Kidney (tissue), 14 donors: Measurements from ENCODE around the gene ROBO4. TPM values are rescaled to one million over a fixed set of nuclear protein-coding genes. Genes with fewer than 3 reads are reported as not detected.

Experiments
- DNase-seq, 5 donors: peaks; one replicate each; pipeline ENCODE4 v3.0.0-alpha.2; 2013 to 2020
- FAIRE-seq: peaks from 2 replicates; lab custom pipeline; 2012; peaks lifted over from hg19 to GRCh38; lab: Jason Lieb, UNC
- H3K27ac ChIP-seq, 2 donors: one replicate each; pipeline ENCODE4 v1.7.0; 2013; ENCODE audit warnings: low read depth in 2 of 2, low read length in 2 of 2, inconsistent platforms in 1 of 2
- H3K27me3 ChIP-seq: one replicate; pipeline ENCODE4 v1.7.1; 2013; ENCODE audit warnings: low read length, inconsistent platforms; ENCODE audit not compliant: control insufficient read depth, insufficient read depth
- H3K36me3 ChIP-seq, 3 donors: one replicate each; pipeline versions ENCODE4 v1.7.0 to v1.7.1; 2013; ENCODE audit warnings: low read length in 3 of 3, control low read depth in 1 of 3, inconsistent platforms in 1 of 3; ENCODE audit not compliant: insufficient read depth in 3 of 3, control insufficient read depth in 2 of 3
- H3K4me1 ChIP-seq, 3 donors: one replicate each; pipeline versions ENCODE4 v1.7.0 to v1.7.1; 2013; ENCODE audit warnings: low read length in 3 of 3, inconsistent platforms in 1 of 3, low read depth in 1 of 3; ENCODE audit not compliant: control insufficient read depth in 2 of 3, insufficient read depth in 2 of 3
- H3K4me3 ChIP-seq, 3 donors: one replicate each; pipeline versions ENCODE4 v1.7.0 to v1.8.1; 2013; ENCODE audit warnings: low read length in 3 of 3, control low read depth in 1 of 3, inconsistent platforms in 1 of 3
- H3K9ac ChIP-seq, 3 donors: one replicate each; pipeline versions ENCODE4 v1.7.0 to v1.7.1; 2013; ENCODE audit warnings: low read length in 3 of 3, control low read depth in 1 of 3, inconsistent platforms in 1 of 3
- H3K9me3 ChIP-seq, 3 donors: one replicate each; pipeline versions ENCODE4 v1.7.0 to v1.7.1; 2013; ENCODE audit warnings: low read length in 3 of 3, control low read depth in 1 of 3, inconsistent platforms in 1 of 3; ENCODE audit not compliant: control insufficient read depth in 2 of 3, insufficient read depth in 1 of 3
- CTCF ChIP-seq: IDR thresholded peaks from 3 replicates; pipeline ENCODE4 v1.5.1; 2012; ENCODE audit warnings: mild to moderate bottlenecking, moderate library complexity, borderline replicate concordance; ENCODE audit not compliant: insufficient read depth; ENCODE audit errors: extremely low read depth
- intact Hi-C: fragments of 100-400 bp; cut with DNase I; formaldehyde crosslinking; loops from one replicate; pipeline ENCODE4 v1.11.1; 2022
- polyA plus RNA-seq: library from polyadenylated mRNA; stranded (reverse); fragments of 350-450 nt; fragmentation: Illumina TruSeq; extraction: RNeasy Lipid Tissue Mini Kit (QIAGEN cat#74804); gene quantifications from one replicate; pipeline ENCODE4 v1.2.3, GENCODE V29; 2014; ENCODE audit warnings: low read depth, low replicate concordance; ENCODE audit not compliant: insufficient read depth
- total RNA-seq: library from RNA; stranded (reverse); fragmentation: NEBNext Ultra II Directional; extraction: Animal tissue kit (Norgen Biotek cat#: 25700); gene quantifications from one replicate; pipeline ENCODE4 v1.2.1, GENCODE V29; 2021
- donor health status: control.
- donor health status: control.
- donor health status: control.
- donor health status: control.
- donor health status: control.
- donor health status: DM: yes; HTN: yes; CAD: no.
- donor health status: Normal renal cell carcinoma (clear cell type).

The ROBO4 gene
- total and polyA plus RNA-seq, 2 donors from 2014 or later = 12.8 to 29.5 TPM

- no peaks in the 10 kb centered on the region for H3K9me3 ChIP-seq
- H3K27ac ChIP-seq = no peak overlapping the region
- DNase-seq = peak in 3 of 5 donors; percentile 45 to 87 (median 60)
- H3K36me3 ChIP-seq = no peaks in the 10 kb centered on the region
- peaks cover 0 to 23% (median 3%) of the 10 kb centered on the region in 3 donors for H3K4me1 ChIP-seq
- no peak for TF ChIP-seq CTCF
- FAIRE-seq = no peak
- intact Hi-C loops = no loop called here
- H3K27me3 ChIP-seq = no peaks in the 10 kb centered on the region
- no peak overlapping the region for H3K4me3 ChIP-seq
- H3K9ac ChIP-seq = no peak overlapping the region
Observed at GRCh38 chr11:124891373-124891861, 6.2 kb downstream of the ROBO4 start.

GRCh38 chr11:124890683-124891372 is 6.8 kb downstream of the ROBO4 start:
- peaks cover 0 to 23% (median 3%) of the 10 kb centered on the region in 3 donors for H3K4me1 ChIP-seq
- no peak overlapping the region for H3K4me3 ChIP-seq
- no peaks in the 10 kb centered on the region for H3K36me3 ChIP-seq
- DNase-seq (peak in 1 of 5 donors; percentile 22), FAIRE-seq (no peak)
- H3K9me3 ChIP-seq = no peaks in the 10 kb centered on the region
- H3K9ac ChIP-seq = no peak overlapping the region
- TF ChIP-seq CTCF = no peak
- intact Hi-C loops = no loop called here
- H3K27me3 ChIP-seq = no peaks in the 10 kb centered on the region
- H3K27ac ChIP-seq = no peak overlapping the region

GRCh38 chr11:124890151-124890550 is 7.5 kb downstream of the ROBO4 start:
- Histone ChIP-seq H3K9me3 (no peaks in the 10 kb centered on the region), H3K27me3 (no peaks in the 10 kb centered on the region), H3K36me3 (no peaks in the 10 kb centered on the region), H3K4me1 (peaks cover 0 to 23% (median 3%) of the 10 kb centered on the region in 3 donors), H3K4me3 (no peak overlapping the region), H3K9ac (no peak overlapping the region), H3K27ac (no peak overlapping the region)
- intact Hi-C loops = no loop called here
- FAIRE-seq = no peak
- TF ChIP-seq CTCF = no peak
- DNase-seq = peak in 1 of 5 donors; percentile 0
